HepG2 (cell line): ENCODE data around the gene RAC3. TPM values are rescaled to one million over a fixed set of nuclear protein-coding genes. Genes with fewer than 3 reads are reported as not detected.

ENCODE experiments used
- ATF1 ChIP-seq: IDR thresholded peaks from 2 replicates; pipeline ENCODE4 v1.6.1; 2016; ENCODE audit warnings: mild to moderate bottlenecking, control low read depth
- CBX2 ChIP-seq, 2 experiments: fragments of 200-600 bp in 1 of 2; sonication (generic); formaldehyde crosslinking in 1 of 2; IDR thresholded peaks; 2 replicates each; pipeline versions ENCODE4 v1.7.0 to v1.8.1; 2018 to 2022; ENCODE audit warnings: low read depth in 2 of 2, low read length in 1 of 2, mild to moderate bottlenecking in 1 of 2, missing genetic modification reagents in 1 of 2
- DNMT1 ChIP-seq: sonication (generic); formaldehyde crosslinking; IDR thresholded peaks from 2 replicates; pipeline ENCODE4 v1.5.1; 2020; ENCODE audit warnings: mild to moderate bottlenecking, missing genetic modification reagents
- GATAD1 ChIP-seq: IDR thresholded peaks from 2 replicates; pipeline ENCODE4 v1.6.1; 2016; ENCODE audit warnings: missing genetic modification reagents, missing compliant biosample characterization
- GZF1 ChIP-seq: sonication (generic); formaldehyde crosslinking; IDR thresholded peaks from 2 replicates; pipeline ENCODE4 v1.5.1; 2020; ENCODE audit warnings: mild to moderate bottlenecking, missing genetic modification reagents
- MEF2D ChIP-seq: sonication (generic); formaldehyde crosslinking; IDR thresholded peaks from 2 replicates; pipeline ENCODE4 v1.5.1; 2020; ENCODE audit warnings: mild to moderate bottlenecking, missing genetic modification reagents
- POLR2G ChIP-seq: fragments of 200-400 bp; formaldehyde crosslinking; IDR thresholded peaks from 2 replicates; pipeline ENCODE4 v1.6.1; 2018; ENCODE audit warnings: mild to moderate bottlenecking, low read depth, low read length, moderate library complexity
- RCOR2 ChIP-seq: IDR thresholded peaks from 2 replicates; pipeline ENCODE4 v1.6.1; 2016; ENCODE audit warnings: missing biosample characterization, missing genetic modification reagents
- RORA ChIP-seq: sonication (generic); formaldehyde crosslinking; IDR thresholded peaks from 2 replicates; pipeline ENCODE4 v1.5.0; 2020; ENCODE audit warnings: mild to moderate bottlenecking, missing genetic modification reagents, moderate library complexity
- SAFB2 ChIP-seq: sonication (generic); formaldehyde crosslinking; IDR thresholded peaks from 2 replicates; pipeline ENCODE4 v1.5.1; 2020; ENCODE audit warnings: missing genetic modification reagents, low read depth, mild to moderate bottlenecking, borderline replicate concordance
- ZBTB7B ChIP-seq: sonication (generic); formaldehyde crosslinking; IDR thresholded peaks from 2 replicates; pipeline ENCODE4 v1.4.0; 2020; ENCODE audit warnings: missing genetic modification reagents
- ZNF317 ChIP-seq: sonication (generic); formaldehyde crosslinking; IDR thresholded peaks from 2 replicates; pipeline ENCODE4 v1.5.0; 2020; ENCODE audit warnings: mild to moderate bottlenecking, missing genetic modification reagents
- ZNF34 ChIP-seq: sonication (generic); formaldehyde crosslinking; IDR thresholded peaks from 2 replicates; pipeline ENCODE4 v1.4.0; 2020; ENCODE audit warnings: mild to moderate bottlenecking, missing genetic modification reagents, borderline replicate concordance
- ZNF569 ChIP-seq: sonication (generic); formaldehyde crosslinking; IDR thresholded peaks from 2 replicates; pipeline ENCODE4 v1.5.0; 2020; ENCODE audit warnings: mild to moderate bottlenecking, missing genetic modification reagents, moderate library complexity, borderline replicate concordance
- polyA plus RNA-seq, 8 experiments: library from polyadenylated mRNA; depleted of rRNA in 3 of 8; stranded (reverse) in 7 of 8; unstranded in 1 of 8; fragments of >200 nt; fragmentation: Illumina TruSeq in 4 of 8; extraction: Trizol in 4 of 8; gene quantifications; 2 replicates each; pipeline versions ENCODE4 v1.2.1 to v1.2.3, GENCODE V29; 2011 to 2016; ENCODE audit warnings: low read depth in 4 of 8, missing spikeins in 1 of 8, mixed read lengths in 1 of 8; ENCODE audit not compliant: insufficient read depth in 1 of 8
- total RNA-seq, 5 experiments: library from RNA; depleted of rRNA; stranded (reverse); fragments of >200 nt; fragmentation: Illumina TruSeq; extraction: Trizol; gene quantifications; 2 replicates each; pipeline ENCODE4 v1.2.3, GENCODE V29; 2016; ENCODE audit warnings: low read depth in 1 of 5
- TF ChIP-seq, protein P1 (sequence below): sonication (generic); formaldehyde crosslinking; IDR thresholded peaks from 2 replicates; pipeline ENCODE4 v1.5.1; 2020; ENCODE audit warnings: mild to moderate bottlenecking, missing genetic modification reagents
- TF ChIP-seq, protein P2 (sequence below): IDR thresholded peaks from 2 replicates; pipeline ENCODE4 v1.6.1; 2012; ENCODE audit warnings: low read depth, low read length, improper control_type of control experiment
- TF ChIP-seq, protein P3 (sequence below): sonication (generic); formaldehyde crosslinking; IDR thresholded peaks from 2 replicates; pipeline ENCODE4 v1.4.0; 2020; ENCODE audit warnings: missing genetic modification reagents
- TF ChIP-seq, protein P4 (sequence below): IDR thresholded peaks from 2 replicates; pipeline ENCODE4 v1.6.1; 2012; ENCODE audit warnings: inconsistent platforms
- TF ChIP-seq, protein P5 (sequence below): IDR thresholded peaks from 2 replicates; pipeline ENCODE4 v1.6.1; 2012; ENCODE audit warnings: low read length, improper control_type of control experiment

Gene RAC3
- total and polyA plus RNA-seq, 2 of the 13 experiments (the other 11 are each of a cell fraction or from before 2014, with no cell fraction given) = 10.5 to 21.3 TPM

DNA sequence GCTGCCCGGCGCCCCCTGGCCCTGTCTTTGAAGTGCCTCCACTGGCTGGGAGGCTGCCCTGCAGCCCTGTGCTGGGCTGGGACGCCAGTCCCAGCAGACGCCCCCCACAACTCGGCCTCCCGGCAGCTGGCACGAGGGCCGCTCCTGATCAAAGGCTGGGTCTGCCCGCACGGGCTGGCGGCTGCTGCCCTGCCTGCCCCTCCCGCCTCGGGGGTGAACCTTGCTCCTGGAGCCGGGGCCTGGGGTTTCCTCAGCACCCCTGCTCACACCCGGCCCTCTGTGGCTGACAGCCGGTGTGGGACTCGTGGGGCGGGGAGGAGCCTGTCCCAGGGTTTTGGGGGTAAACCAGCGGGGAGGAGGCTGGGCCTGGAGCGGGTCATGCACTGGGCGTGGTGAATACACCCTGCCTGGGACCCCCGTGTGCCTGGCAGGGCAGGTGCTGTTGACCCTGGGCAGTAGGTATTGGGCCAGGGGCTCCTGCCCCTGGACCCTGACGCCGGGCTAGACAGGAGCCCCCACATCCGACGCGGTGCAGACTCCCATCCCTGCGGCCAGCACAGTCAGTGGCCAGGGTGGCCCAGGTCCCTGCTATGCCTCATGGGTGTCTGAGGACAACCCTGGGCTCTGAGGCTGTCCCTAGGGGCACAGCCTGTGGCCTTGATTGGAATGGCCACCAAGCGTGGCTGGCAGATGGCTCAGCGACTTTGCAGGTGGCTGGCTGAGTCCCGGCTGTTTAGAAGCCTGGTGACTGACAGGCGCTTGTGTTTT lies 30.5 kb upstream of the RAC3 start (continued):
- TF ChIP-seq, protein P1, sequence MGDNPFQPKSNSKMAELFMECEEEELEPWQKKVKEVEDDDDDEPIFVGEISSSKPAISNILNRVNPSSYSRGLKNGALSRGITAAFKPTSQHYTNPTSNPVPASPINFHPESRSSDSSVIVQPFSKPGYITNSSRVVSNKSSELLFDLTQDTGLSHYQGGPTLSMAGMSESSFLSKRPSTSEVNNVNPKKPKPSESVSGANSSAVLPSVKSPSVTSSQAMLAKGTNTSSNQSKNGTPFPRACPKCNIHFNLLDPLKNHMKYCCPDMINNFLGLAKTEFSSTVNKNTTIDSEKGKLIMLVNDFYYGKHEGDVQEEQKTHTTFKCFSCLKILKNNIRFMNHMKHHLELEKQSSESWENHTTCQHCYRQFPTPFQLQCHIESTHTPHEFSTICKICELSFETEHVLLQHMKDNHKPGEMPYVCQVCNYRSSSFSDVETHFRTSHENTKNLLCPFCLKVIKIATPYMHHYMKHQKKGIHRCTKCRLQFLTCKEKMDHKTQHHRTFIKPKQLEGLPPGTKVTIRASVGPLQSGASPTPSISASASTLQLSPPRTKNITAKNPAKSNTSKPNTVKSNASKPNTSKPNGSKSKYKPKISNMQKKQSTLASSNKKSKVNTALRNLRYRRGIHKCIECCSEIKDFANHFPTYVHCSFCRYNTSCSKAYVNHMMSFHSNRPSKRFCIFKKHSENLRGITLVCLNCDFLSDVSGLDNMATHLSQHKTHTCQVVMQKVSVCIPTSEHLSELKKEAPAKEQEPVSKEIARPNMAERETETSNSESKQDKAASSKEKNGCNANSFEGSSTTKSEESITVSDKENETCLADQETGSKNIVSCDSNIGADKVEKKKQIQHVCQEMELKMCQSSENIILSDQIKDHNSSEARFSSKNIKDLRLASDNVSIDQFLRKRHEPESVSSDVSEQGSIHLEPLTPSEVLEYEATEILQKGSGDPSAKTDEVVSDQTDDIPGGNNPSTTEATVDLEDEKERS (CRISPR knock-in tag) = no peak; the same call in 1 of the 2 replicates
- peak; percentile 60; the same call in 1 of the 2 replicates for TF ChIP-seq ZNF317 (CRISPR knock-in tag)
- peak; percentile 61; the same call in 1 of the 2 replicates for TF ChIP-seq GATAD1 (CRISPR knock-in tag)
- TF ChIP-seq RCOR2 = peak; percentile 67; the same call in 1 of the 2 replicates
- peak; percentile 54 for TF ChIP-seq MEF2D (CRISPR knock-in tag)
- TF ChIP-seq GZF1 = peak; percentile 73; the same call in 1 of the 2 replicates
- no peak for TF ChIP-seq CBX2 (IDR thresholded peaks at IDR 0.05; ENCODE audit: low read depth, low read length)
- TF ChIP-seq CBX2 (CRISPR knock-in tag; IDR thresholded peaks at IDR 0.05; ENCODE audit: low read depth) = no peak
- no peak for TF ChIP-seq ZNF569 (CRISPR knock-in tag)
- TF ChIP-seq, protein P2, sequence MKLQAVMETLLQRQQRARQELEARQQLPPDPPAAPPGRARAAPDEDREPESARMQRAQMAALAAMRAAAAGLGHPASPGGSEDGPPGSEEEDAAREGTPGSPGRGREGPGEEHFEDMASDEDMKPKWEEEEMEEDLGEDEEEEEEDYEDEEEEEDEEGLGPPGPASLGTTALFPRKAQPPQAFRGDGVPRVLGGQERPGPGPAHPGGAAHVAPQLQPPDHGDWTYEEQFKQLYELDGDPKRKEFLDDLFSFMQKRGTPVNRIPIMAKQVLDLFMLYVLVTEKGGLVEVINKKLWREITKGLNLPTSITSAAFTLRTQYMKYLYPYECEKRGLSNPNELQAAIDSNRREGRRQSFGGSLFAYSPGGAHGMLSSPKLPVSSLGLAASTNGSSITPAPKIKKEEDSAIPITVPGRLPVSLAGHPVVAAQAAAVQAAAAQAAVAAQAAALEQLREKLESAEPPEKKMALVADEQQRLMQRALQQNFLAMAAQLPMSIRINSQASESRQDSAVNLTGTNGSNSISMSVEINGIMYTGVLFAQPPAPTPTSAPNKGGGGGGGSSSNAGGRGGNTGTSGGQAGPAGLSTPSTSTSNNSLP = no peak
- TF ChIP-seq, protein P3, sequence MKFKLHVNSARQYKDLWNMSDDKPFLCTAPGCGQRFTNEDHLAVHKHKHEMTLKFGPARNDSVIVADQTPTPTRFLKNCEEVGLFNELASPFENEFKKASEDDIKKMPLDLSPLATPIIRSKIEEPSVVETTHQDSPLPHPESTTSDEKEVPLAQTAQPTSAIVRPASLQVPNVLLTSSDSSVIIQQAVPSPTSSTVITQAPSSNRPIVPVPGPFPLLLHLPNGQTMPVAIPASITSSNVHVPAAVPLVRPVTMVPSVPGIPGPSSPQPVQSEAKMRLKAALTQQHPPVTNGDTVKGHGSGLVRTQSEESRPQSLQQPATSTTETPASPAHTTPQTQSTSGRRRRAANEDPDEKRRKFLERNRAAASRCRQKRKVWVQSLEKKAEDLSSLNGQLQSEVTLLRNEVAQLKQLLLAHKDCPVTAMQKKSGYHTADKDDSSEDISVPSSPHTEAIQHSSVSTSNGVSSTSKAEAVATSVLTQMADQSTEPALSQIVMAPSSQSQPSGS (CRISPR knock-in tag) = peak; percentile 63; the same call in 1 of the 2 replicates
- no peak for TF ChIP-seq RORA (CRISPR knock-in tag)
- peak; percentile 63; the same call in 1 of the 2 replicates for TF ChIP-seq SAFB2 (CRISPR knock-in tag)
- TF ChIP-seq ZNF34 (CRISPR knock-in tag) = no peak; the same call in 1 of the 2 replicates
- TF ChIP-seq, protein P4, sequence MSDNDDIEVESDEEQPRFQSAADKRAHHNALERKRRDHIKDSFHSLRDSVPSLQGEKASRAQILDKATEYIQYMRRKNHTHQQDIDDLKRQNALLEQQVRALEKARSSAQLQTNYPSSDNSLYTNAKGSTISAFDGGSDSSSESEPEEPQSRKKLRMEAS = no peak
- TF ChIP-seq ATF1 = no peak
- TF ChIP-seq DNMT1 (CRISPR knock-in tag) = no peak; the same call in 1 of the 2 replicates
- peak; percentile 99 for TF ChIP-seq ZBTB7B (CRISPR knock-in tag)
- TF ChIP-seq, protein P5, sequence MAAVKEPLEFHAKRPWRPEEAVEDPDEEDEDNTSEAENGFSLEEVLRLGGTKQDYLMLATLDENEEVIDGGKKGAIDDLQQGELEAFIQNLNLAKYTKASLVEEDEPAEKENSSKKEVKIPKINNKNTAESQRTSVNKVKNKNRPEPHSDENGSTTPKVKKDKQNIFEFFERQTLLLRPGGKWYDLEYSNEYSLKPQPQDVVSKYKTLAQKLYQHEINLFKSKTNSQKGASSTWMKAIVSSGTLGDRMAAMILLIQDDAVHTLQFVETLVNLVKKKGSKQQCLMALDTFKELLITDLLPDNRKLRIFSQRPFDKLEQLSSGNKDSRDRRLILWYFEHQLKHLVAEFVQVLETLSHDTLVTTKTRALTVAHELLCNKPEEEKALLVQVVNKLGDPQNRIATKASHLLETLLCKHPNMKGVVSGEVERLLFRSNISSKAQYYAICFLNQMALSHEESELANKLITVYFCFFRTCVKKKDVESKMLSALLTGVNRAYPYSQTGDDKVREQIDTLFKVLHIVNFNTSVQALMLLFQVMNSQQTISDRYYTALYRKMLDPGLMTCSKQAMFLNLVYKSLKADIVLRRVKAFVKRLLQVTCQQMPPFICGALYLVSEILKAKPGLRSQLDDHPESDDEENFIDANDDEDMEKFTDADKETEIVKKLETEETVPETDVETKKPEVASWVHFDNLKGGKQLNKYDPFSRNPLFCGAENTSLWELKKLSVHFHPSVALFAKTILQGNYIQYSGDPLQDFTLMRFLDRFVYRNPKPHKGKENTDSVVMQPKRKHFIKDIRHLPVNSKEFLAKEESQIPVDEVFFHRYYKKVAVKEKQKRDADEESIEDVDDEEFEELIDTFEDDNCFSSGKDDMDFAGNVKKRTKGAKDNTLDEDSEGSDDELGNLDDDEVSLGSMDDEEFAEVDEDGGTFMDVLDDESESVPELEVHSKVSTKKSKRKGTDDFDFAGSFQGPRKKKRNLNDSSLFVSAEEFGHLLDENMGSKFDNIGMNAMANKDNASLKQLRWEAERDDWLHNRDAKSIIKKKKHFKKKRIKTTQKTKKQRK = no peak
- TF ChIP-seq POLR2G = peak; percentile 75
